ENCODE measurements around the gene EBF3.
"Not testable (repeated sequence)": the region's sequence is repeated elsewhere in the genome, so short reads cannot be mapped to it uniquely, and the experiment has no call there.

EBF3 gene

DNA sequence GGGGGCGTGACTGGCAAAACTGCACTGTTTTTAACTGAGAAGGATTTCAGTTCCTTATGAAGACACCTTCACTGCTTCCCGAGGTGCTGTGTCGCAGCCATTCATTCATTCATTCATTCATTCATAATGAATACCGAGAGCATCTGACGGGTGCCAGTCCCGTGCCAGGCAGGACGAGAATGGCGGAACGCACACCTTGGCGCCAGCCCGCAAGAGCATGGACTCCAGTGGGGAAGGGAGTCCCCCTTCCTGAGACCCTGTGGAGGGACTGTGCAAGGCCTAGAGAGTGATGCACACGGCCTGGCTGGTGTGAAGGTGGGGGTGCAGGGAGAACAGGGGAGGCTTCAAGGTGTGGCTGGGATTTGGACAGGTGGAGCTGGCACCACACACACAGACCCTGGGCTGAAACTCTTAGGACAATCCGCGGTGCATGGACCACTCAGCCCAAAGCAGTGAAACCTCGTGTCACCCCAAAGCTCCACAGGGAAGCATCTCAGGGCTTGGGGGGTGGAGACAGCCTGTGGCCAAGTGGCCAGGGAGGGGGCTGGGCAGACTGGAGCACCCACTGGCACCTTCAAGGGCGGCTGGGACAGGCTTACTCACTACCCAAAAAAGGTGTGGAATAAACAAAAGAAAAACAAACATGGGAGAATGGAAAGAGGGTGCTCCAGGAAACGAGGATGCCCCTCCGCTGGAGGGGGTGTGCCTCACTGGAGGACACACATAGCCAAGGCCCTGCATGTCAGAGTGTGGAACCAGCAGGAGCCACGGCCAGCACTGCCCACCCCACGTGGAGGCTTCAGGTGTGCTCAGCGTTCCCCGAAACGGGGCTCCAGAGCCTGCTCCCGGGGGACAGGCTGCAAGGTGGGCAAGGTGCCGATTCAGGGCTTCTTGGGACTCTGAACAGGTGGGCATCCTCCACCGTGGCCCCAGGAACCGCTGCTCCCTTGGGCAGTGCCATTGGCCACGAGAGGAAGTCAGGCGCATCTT, 37.7 kb downstream of the EBF3 start:
- DNase-seq (ENCODE audit: low spot score), result no peak
- no peak overlapping the region for H3K4me3 ChIP-seq
- H3K27ac ChIP-seq, result no peak overlapping the region
- TF ChIP-seq, protein P1, sequence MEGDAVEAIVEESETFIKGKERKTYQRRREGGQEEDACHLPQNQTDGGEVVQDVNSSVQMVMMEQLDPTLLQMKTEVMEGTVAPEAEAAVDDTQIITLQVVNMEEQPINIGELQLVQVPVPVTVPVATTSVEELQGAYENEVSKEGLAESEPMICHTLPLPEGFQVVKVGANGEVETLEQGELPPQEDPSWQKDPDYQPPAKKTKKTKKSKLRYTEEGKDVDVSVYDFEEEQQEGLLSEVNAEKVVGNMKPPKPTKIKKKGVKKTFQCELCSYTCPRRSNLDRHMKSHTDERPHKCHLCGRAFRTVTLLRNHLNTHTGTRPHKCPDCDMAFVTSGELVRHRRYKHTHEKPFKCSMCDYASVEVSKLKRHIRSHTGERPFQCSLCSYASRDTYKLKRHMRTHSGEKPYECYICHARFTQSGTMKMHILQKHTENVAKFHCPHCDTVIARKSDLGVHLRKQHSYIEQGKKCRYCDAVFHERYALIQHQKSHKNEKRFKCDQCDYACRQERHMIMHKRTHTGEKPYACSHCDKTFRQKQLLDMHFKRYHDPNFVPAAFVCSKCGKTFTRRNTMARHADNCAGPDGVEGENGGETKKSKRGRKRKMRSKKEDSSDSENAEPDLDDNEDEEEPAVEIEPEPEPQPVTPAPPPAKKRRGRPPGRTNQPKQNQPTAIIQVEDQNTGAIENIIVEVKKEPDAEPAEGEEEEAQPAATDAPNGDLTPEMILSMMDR (IDR thresholded peaks at IDR 0.05), result no peak

DNA sequence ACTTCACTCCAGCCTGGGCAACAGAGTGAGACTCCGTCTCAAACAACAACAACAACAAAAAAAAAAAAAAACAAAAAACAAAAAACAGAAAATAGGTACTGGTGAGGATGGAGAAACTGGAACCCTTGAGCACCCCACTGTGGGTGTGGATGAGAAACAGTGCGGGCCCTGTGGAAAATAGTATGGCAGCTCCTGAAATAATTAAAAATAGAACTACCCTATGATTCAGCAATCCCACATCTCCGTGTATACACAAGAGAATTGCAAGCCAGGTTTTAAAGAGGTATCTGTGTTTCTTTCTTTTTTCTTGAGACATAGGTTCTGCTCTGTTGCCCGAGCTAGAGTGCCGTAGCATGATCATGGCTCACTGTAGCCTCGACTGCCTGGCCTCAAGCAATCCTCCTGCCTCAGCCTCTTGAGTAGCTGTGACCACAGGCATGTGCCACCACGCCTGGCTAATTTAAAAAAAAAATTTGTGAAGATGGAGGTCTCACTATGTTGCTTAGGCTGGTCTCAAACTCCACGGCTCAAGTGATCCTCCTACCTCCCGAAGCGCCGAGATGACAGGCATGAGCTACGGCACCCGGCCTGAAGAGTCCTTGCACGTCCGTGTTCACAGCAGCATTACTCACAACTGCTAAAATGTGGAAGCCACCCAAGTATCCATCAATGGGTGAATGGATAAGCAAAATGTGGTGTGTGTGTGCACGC, 39.5 kb downstream of the EBF3 start:
- DNase-seq (ENCODE audit: low spot score), result no peak
- Histone ChIP-seq H3K27ac (no peak overlapping the region), H3K4me3 (no peak overlapping the region)
- TF ChIP-seq, protein P1 (IDR thresholded peaks at IDR 0.05), result no peak

DNA sequence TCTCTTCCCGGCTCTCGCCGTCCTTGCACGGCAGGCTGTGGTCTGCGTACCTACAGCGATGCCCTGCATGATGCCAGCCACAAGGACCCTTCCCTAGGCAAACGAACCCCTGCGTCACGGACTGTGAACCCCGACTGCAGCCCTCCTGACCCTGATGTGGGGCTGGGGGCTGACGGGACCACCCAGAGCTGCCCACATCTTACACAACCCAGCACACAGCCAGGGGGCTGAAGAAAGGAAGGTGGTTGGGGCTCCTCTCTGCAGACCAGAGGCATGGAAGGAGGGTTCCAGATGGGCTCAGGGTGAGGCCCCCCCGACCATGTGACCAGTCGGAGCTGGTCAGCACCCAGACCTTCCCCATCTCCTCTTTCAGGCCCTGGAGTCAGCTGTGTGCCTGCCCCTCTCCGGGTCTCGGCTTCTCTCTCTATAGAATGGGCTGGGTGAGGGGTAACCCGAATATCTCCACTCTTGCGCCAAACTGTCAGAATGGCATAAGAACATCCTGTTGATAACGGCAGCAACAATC, 41.4 kb downstream of the EBF3 start:
- TF ChIP-seq, protein P1 (IDR thresholded peaks at IDR 0.05), result no peak
- Histone ChIP-seq H3K27ac (no peak overlapping the region), H3K4me3 (no peak overlapping the region)
- no peak for DNase-seq (ENCODE audit: low spot score)

DNA sequence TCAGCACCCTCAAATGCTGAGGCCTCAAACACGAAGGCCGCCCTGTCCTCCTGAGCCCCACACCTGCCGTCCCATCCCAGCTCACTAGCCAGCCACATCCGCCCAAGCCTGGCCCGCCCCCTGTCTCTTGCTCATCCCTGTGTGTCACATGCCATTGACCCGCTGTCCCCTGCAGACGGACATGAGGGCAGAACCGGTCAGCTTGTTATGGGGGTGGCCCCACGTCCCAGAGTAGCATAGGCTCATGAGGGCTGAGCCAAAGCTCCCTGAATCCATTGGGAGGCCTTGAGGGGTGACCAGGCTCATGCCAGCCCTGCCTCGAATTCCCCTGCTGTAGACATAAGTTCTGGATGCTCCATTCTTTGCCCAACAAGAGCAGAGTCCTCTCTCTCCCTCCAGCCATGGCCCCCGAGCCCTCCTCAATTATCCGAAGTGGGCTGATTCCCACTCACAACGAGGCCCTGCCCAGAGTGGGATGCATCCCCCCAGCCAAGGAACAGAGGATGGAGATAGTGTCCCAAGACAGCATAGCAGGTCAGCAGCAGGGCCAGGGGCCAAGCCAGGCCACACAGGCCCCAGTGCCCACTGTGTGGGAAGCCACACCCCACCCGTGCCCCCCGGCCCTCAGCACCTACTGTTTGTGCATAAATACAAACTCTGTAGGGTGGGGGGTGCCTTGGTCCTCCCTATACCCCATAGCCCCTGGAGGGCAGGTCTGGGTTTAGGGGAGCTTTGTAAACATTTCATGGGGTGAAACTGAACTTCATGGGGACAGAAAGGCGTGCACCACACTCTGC, 42.1 kb downstream of the EBF3 start:
- Histone ChIP-seq H3K4me3 (no peak overlapping the region), H3K27ac (no peak overlapping the region)
- TF ChIP-seq, protein P1 (IDR thresholded peaks at IDR 0.05), result no peak
- no peak for DNase-seq (ENCODE audit: low spot score)

DNA sequence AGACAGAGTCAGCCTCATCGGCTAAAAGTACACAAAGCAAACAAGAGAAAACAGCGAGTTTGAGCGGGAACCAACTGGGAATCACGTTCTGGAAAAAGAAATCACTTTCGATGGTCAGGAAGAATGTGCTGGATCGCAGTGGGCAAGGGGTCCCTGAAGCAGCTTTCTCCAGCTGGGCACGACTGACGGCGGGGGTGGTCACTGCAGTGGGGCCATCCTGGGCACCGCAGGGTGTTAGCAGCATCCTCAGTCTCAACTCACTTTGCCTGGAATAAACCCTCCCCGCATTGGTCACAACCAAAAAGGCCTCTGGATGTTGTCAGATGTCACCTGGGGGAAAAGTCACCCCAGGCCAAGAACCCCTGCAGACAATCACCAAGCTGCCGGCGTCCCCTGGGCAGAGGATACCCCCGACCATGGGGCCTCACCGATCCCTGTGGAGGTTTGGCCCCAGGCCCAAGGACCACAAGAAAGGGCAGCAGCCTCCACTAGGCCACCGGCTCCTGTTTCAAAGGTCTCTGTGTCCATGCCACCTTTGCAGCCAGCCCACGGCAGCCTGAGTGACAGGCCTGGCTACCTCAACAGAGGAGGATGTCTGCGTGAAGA, 42.9 kb downstream of the EBF3 start:
- no peak overlapping the region for H3K4me3 ChIP-seq
- DNase-seq (ENCODE audit: low spot score), result no peak
- H3K27ac ChIP-seq, result no peak overlapping the region
- TF ChIP-seq, protein P1 (IDR thresholded peaks at IDR 0.05), result no peak

DNA sequence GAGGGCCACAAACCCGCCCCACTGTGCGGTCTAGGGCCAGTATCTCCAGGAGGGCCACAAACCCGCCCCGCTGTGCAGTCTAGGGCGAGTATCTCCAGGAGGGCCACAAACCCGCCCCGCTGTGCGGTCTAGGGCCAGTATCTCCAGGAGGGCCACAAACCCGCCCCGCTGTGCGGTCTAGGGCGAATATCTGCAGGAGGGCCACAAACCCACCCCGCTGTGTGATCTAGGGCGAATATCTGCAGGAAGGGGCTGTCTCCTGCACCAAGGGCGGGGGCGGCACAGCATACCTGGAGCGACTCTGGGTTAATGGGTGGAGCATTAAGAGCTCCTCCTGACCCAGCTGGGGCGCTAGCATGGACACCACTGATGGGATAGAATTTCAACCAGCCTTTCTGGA, 43.9 kb downstream of the EBF3 start:
- H3K4me3 ChIP-seq; DNase-seq (ENCODE audit: low spot score); H3K27ac ChIP-seq: not testable (repeated sequence)

Measured in coronary artery (tissue), 2 donors.